Ishikawa (cell line): ENCODE measurements around the gene METRNL.

ENCODE experiments used
- CEBPB ChIP-seq: IDR thresholded peaks from 2 replicates; pipeline ENCODE4 v1.6.1; 2012
- CREB1 ChIP-seq: IDR thresholded peaks from 2 replicates; pipeline ENCODE4 v1.6.1; 2012; ENCODE audit warnings: low read depth
- EGR1 ChIP-seq: IDR thresholded peaks from 2 replicates; pipeline ENCODE4 v1.6.1; 2012
- EP300 ChIP-seq: IDR thresholded peaks from 2 replicates; pipeline ENCODE4 v1.6.1; 2012; ENCODE audit warnings: borderline replicate concordance
- FOXM1 ChIP-seq: IDR thresholded peaks from 2 replicates; pipeline ENCODE4 v1.6.1; 2012; ENCODE audit warnings: low read depth, borderline replicate concordance
- MAX ChIP-seq: IDR thresholded peaks from 2 replicates; pipeline ENCODE4 v1.6.1; 2012
- NFIC ChIP-seq: IDR thresholded peaks from 2 replicates; pipeline ENCODE4 v1.6.1; 2012
- RAD21 ChIP-seq: IDR thresholded peaks from 2 replicates; pipeline ENCODE4 v1.6.1; 2012; ENCODE audit warnings: low read depth
- REST ChIP-seq: IDR thresholded peaks from 2 replicates; pipeline ENCODE4 v1.6.1; 2012; ENCODE audit warnings: low read depth, mild to moderate bottlenecking
- TAF1 ChIP-seq: IDR thresholded peaks from 2 replicates; pipeline ENCODE4 v1.6.1; 2012; ENCODE audit warnings: low read depth, mild to moderate bottlenecking
- TCF12 ChIP-seq: IDR thresholded peaks from 2 replicates; pipeline ENCODE4 v1.6.1; 2012; ENCODE audit warnings: low read depth
- TEAD4 ChIP-seq: IDR thresholded peaks from 2 replicates; pipeline ENCODE4 v1.6.1; 2012
- YY1 ChIP-seq: IDR thresholded peaks from 2 replicates; pipeline ENCODE4 v1.6.1; 2012; ENCODE audit warnings: low read depth
- ZBTB7A ChIP-seq: IDR thresholded peaks from 2 replicates; pipeline ENCODE4 v1.6.1; 2012; ENCODE audit warnings: low read depth
- TF ChIP-seq, protein P1 (sequence below): IDR thresholded peaks from 2 replicates; pipeline ENCODE4 v1.6.1; 2012

METRNL gene

GRCh38 chr17:83073389-83074063, 5.9 kb upstream of the METRNL start:
- peak; percentile 43; the same call in 1 of the 2 replicates for TF ChIP-seq RAD21
- peak; percentile 35; the same call in 1 of the 2 replicates for TF ChIP-seq EP300
- no peak for TF ChIP-seq REST
- peak; percentile 57; the same call in 1 of the 2 replicates for TF ChIP-seq TCF12
- no peak; the same call in 1 of the 2 replicates for TF ChIP-seq TEAD4
- no peak; the same call in 1 of the 2 replicates for TF ChIP-seq NFIC
- no peak for TF ChIP-seq MAX
- TF ChIP-seq TAF1, result no peak
- TF ChIP-seq ZBTB7A, result no peak
- TF ChIP-seq YY1, result no peak
- no peak for TF ChIP-seq FOXM1
- TF ChIP-seq EGR1, result peak; percentile 83
- TF ChIP-seq, protein P1, sequence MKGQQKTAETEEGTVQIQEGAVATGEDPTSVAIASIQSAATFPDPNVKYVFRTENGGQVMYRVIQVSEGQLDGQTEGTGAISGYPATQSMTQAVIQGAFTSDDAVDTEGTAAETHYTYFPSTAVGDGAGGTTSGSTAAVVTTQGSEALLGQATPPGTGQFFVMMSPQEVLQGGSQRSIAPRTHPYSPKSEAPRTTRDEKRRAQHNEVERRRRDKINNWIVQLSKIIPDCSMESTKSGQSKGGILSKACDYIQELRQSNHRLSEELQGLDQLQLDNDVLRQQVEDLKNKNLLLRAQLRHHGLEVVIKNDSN, result no peak
- TF ChIP-seq CREB1, result no peak
- TF ChIP-seq CEBPB, result no peak

DNA sequence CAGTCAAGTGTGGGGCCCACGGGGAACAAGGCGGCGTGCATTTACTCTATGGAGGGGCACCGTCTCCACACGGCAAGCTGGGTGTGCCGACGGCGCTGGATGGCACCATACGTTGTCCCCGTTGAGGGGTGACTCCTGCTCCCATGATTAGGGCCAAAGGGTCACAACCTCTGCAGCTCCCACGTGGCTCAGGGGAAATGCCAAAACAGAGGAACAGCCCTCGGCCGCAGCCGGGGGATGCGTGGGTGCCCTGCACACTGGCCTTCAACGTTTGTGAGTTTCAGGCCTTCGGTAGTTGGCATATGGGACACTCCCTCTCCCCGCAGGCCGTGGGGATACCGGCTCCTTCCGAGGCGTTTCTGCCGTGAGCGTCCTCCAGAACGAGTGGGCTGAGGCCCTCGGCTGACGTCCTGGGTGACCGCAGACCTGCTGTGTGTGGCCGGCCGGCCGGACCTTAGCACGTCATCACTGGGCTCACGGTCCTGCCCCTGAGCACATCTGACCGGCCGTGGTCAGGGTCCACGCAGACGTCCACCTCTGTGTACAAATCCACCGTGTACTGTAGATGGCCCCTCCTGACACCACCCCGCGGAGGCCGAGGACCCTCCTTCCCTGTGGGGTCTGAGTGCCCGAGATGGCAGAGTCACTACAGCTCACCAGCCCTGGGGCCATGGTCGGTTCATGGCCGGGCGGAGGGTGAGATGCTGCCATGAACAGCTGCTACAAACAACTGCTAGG, 4.8 kb upstream of the METRNL start:
- TF ChIP-seq RAD21 (no peak), CREB1 (no peak), TCF12 (no peak), EP300 (no peak), FOXM1 (no peak), EGR1 (no peak), REST (no peak), NFIC (no peak), YY1 (no peak), MAX (no peak), TEAD4 (no peak), CEBPB (no peak), TAF1 (no peak), ZBTB7A (no peak)
- TF ChIP-seq, protein P1, result no peak

GRCh38 chr17:83075270-83075880, 4.0 kb upstream of the METRNL start:
- TF ChIP-seq FOXM1, result no peak
- no peak for TF ChIP-seq CEBPB
- no peak for TF ChIP-seq YY1
- no peak for TF ChIP-seq TEAD4
- no peak for TF ChIP-seq EGR1
- TF ChIP-seq CREB1, result no peak
- TF ChIP-seq TCF12, result no peak
- TF ChIP-seq TAF1, result no peak
- no peak for TF ChIP-seq NFIC
- TF ChIP-seq, protein P1, result no peak
- no peak for TF ChIP-seq REST
- no peak for TF ChIP-seq ZBTB7A
- TF ChIP-seq EP300, result no peak
- TF ChIP-seq RAD21, result no peak
- no peak for TF ChIP-seq MAX
